HepG2 (cell line): ENCODE results near the gene DLG2. TPM values are rescaled to one million over a fixed set of nuclear protein-coding genes. Genes with fewer than 3 reads are reported as not detected.

Source experiments
- ATAC-seq: fragments of 200-7000 bp; cut with Tn5 transposase; 3 replicates; pipeline ENCODE4 v1.9.1; 2020; ENCODE audit warnings: mild to moderate bottlenecking, moderate library complexity
- BruUV-seq: library from RNA; stranded (reverse); fragments of 400-500 nt; replicated peaks from 2 replicates; lab custom pipeline; 2021; lab: Mats Ljungman, UMichigan
- CTCF ChIA-PET: fragments of 300-600 bp; formaldehyde crosslinking; extraction: SDS; loops from one replicate; lab custom pipeline; 2021; ENCODE audit warnings: low total read pairs, inconsistent platforms, low intra/inter-chr PET ratio; lab: Yijun Ruan, JAX
- POLR2A ChIA-PET: fragments of 350-600 bp; sonication (Branson Sonifier 250); formaldehyde crosslinking; loops from one replicate; lab custom pipeline; 2020; ENCODE audit warnings: antibody characterized with exemption, inconsistent platforms; lab: Yijun Ruan, JAX
- DNase-seq: peaks from one replicate; pipeline ENCODE4 v3.0.0-alpha.2; 2015; ENCODE audit warnings: low spot score
- FAIRE-seq: peaks from 3 replicates; lab custom pipeline; 2011; peaks lifted over from hg19 to GRCh38; lab: Jason Lieb, UNC
- H2AFZ ChIP-seq: one replicate; pipeline ENCODE4 v1.6.1; 2011; ENCODE audit warnings: low read length, inconsistent platforms
- H3K27ac ChIP-seq: fragments of 300-600 bp; 3 replicates; pipeline ENCODE4 v1.8.0; 2011; ENCODE audit warnings: mixed run types, mild to moderate bottlenecking, mixed read lengths, low read length, inconsistent platforms; ENCODE audit not compliant: insufficient read depth; ENCODE audit errors: extremely low read length
- H3K27me3 ChIP-seq, 2 experiments: fragments of 200-600 bp in 1 of 2; 2 replicates in 1 of 2; 3 replicates in 1 of 2; pipeline versions ENCODE4 v1.6.0 to v1.8.0; 2011; ENCODE audit warnings: low read length in 2 of 2, mild to moderate bottlenecking in 2 of 2, moderate library complexity in 2 of 2, inconsistent platforms in 1 of 2; ENCODE audit not compliant: insufficient read depth in 2 of 2, control insufficient read depth in 1 of 2
- H3K36me3 ChIP-seq, 2 experiments: fragments of 200-600 bp in 1 of 2; replicated peaks in 1 of 2; 2 replicates in 1 of 2; 3 replicates in 1 of 2; pipeline versions ENCODE4 v1.5.1 to v1.8.0; 2011; ENCODE audit warnings: low read length in 2 of 2, inconsistent platforms in 1 of 2; ENCODE audit not compliant: insufficient read depth in 2 of 2, control insufficient read depth in 1 of 2
- H3K4me1 ChIP-seq: 2 replicates; pipeline ENCODE4 v1.5.1; 2012; ENCODE audit warnings: low read length, inconsistent platforms; ENCODE audit not compliant: insufficient read depth
- H3K4me2 ChIP-seq: 2 replicates; pipeline ENCODE4 v1.6.0; 2011; ENCODE audit warnings: low read depth, low read length, inconsistent platforms
- H3K4me3 ChIP-seq, 3 experiments: fragments of 200-600 bp in 1 of 3; sonication (generic), shearing (Covaris generic) in 1 of 3; replicated peaks in 1 of 3; 2 replicates each; pipeline ENCODE4 v1.5.1; 2011 to 2016; ENCODE audit warnings: low read length in 3 of 3, inconsistent platforms in 2 of 3, low read depth in 2 of 3, mild to moderate bottlenecking in 2 of 3, control low read depth in 1 of 3, mixed read lengths in 1 of 3; ENCODE audit not compliant: insufficient read depth in 1 of 3
- H3K79me2 ChIP-seq: one replicate; pipeline ENCODE4 v1.6.1; 2011; ENCODE audit warnings: low read length, inconsistent platforms; ENCODE audit not compliant: insufficient read depth
- H3K9ac ChIP-seq: 2 replicates; pipeline ENCODE4 v1.6.0; 2011; ENCODE audit warnings: mild to moderate bottlenecking, low read depth, low read length, inconsistent platforms; ENCODE audit not compliant: insufficient read depth
- H3K9me3 ChIP-seq: 2 replicates; pipeline ENCODE4 v1.5.1; 2012; ENCODE audit warnings: mild to moderate bottlenecking, low read length
- H4K20me1 ChIP-seq: 2 replicates; pipeline ENCODE4 v1.6.0; 2011; ENCODE audit warnings: inconsistent platforms, mild to moderate bottlenecking, low read length, moderate library complexity; ENCODE audit not compliant: insufficient read depth
- ELK4 ChIP-seq: sonication (generic); formaldehyde crosslinking; IDR thresholded peaks from 2 replicates; pipeline ENCODE4 v1.9.0; 2021; ENCODE audit warnings: missing genetic modification reagents, borderline replicate concordance
- KLF16 ChIP-seq, 2 experiments: sonication (generic) in 1 of 2; formaldehyde crosslinking in 1 of 2; IDR thresholded peaks; 2 replicates each; pipeline versions ENCODE4 v1.6.1 to v1.8.0; 2016 to 2023; ENCODE audit warnings: missing genetic modification reagents in 2 of 2, missing compliant biosample characterization in 1 of 2
- NCOA5 ChIP-seq: sonication (generic); formaldehyde crosslinking; IDR thresholded peaks from 2 replicates; pipeline ENCODE4 v1.4.0; 2020; ENCODE audit warnings: missing genetic modification reagents
- ONECUT2 ChIP-seq: sonication (generic); formaldehyde crosslinking; IDR thresholded peaks from 2 replicates; pipeline ENCODE4 v1.4.0; 2020; ENCODE audit warnings: missing genetic modification reagents
- PPARG ChIP-seq: conservative IDR thresholded peaks from 2 replicates; pipeline ENCODE4 v1.6.1; 2016; ENCODE audit warnings: missing biosample characterization, missing genetic modification reagents
- TOPORS ChIP-seq: sonication (generic); formaldehyde crosslinking; IDR thresholded peaks from 2 replicates; pipeline ENCODE4 v1.8.0; 2023; ENCODE audit warnings: mild to moderate bottlenecking, missing genetic modification reagents
- ZC3H13 ChIP-seq: sonication (generic); formaldehyde crosslinking; IDR thresholded peaks from 2 replicates; pipeline ENCODE4 v1.8.1; 2023; ENCODE audit warnings: mild to moderate bottlenecking, missing genetic modification reagents, moderate library complexity
- ZNF446 ChIP-seq: sonication (generic); formaldehyde crosslinking; IDR thresholded peaks from 2 replicates; pipeline ENCODE4 v1.5.0; 2020; ENCODE audit warnings: mild to moderate bottlenecking, missing genetic modification reagents
- ZNF678 ChIP-seq: sonication (generic); formaldehyde crosslinking; IDR thresholded peaks from 2 replicates; pipeline ENCODE4 v1.4.0; 2020; ENCODE audit warnings: mild to moderate bottlenecking, missing genetic modification reagents
- ZNF709 ChIP-seq: sonication (generic); formaldehyde crosslinking; IDR thresholded peaks from 2 replicates; pipeline ENCODE4 v1.5.0; 2020; ENCODE audit warnings: mild to moderate bottlenecking, missing genetic modification reagents
- WGBS: methylation state at CpG from one replicate; pipeline ENCODE4 v1.1.6; 2017; ENCODE audit warnings: low lambda C conversion rate; 5-methylcytosine and 5-hydroxymethylcytosine counted together
- in situ Hi-C: cut with HindIII; loops from 2 replicates; pipeline ENCODE4 v1.10.0; 2017; ENCODE audit warnings: low pct_unique_long_range_greater_than_20kb; ENCODE audit not compliant: extremely low pct_ligation_motif_present
- intact Hi-C: fragments of 100-400 bp; cut with micrococcal nuclease; formaldehyde crosslinking; loops from one replicate; pipeline ENCODE4 v1.10.0; 2022; ENCODE audit not compliant: unreplicated experiment
- polyA plus RNA-seq, 8 experiments: library from polyadenylated mRNA; depleted of rRNA in 3 of 8; stranded (reverse) in 7 of 8; unstranded in 1 of 8; fragments of >200 nt; fragmentation: Illumina TruSeq in 4 of 8; extraction: Trizol in 4 of 8; gene quantifications; 2 replicates each; pipeline versions ENCODE4 v1.2.1 to v1.2.3, GENCODE V29; 2011 to 2016; ENCODE audit warnings: low read depth in 4 of 8, missing spikeins in 1 of 8, mixed read lengths in 1 of 8; ENCODE audit not compliant: insufficient read depth in 1 of 8
- total RNA-seq, 5 experiments: library from RNA; depleted of rRNA; stranded (reverse); fragments of >200 nt; fragmentation: Illumina TruSeq; extraction: Trizol; gene quantifications; 2 replicates each; pipeline ENCODE4 v1.2.3, GENCODE V29; 2016; ENCODE audit warnings: low read depth in 1 of 5

Gene DLG2
- total and polyA plus RNA-seq, 2 of the 13 experiments (the other 11 are each of a cell fraction or from before 2014, with no cell fraction given): 0.46 to 1.0 TPM

DNA sequence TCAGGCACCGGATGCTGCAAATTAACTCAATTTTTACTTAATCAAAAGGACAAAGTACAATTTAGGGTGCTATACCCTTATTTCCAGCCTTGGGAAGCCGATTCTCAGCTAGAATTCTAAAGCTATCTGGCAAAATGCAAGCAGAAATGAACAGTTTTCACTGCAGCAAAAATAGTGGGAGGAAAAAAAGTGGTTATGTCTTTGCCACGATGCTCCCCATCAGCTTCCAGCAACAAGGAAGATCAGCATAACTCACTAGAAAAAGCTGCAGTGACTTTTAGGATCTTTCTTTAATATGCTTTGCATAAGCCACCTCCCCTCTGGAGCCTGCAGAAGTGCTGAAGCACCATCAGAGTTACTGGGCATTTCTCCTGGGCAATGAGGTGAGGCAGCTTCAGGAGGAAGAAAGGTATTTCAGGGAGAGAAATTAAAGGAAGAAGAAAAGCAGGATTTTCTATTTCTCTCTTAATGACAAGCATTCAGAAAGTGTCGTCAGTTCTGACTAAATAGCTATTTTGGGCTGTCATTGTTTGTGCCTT lies 702.9 kb downstream of the DLG2 start (continued):
- no peak for TF ChIP-seq ELK4 (CRISPR knock-in tag)
- TF ChIP-seq, all 625 proteins: peak for 0

DNA sequence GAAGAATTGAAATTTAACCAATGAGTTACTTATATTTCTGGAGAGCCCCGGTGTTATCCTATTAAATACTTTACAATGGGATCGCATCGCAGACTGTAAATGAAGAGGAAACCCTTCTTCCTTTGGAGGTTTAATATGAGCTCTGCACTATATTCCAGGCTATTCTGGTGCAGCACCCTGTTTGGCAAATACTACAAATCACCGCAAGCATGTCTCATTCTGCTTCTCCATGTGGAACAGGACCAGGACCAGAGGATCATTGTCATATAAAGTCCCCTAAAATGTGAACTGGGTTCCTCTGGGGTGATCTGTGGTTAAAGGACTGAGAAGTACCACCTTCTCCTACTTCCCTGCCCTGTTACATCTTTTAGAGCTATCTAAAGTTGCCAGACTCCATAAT lies 703.7 kb downstream of the DLG2 start:
- no peak for ATAC-seq
- H3K79me2 ChIP-seq: no peaks in the 10 kb centered on the region
- no TSS peak for BruUV-seq
- intact Hi-C loops: no loop called here
- TF ChIP-seq PPARG (CRISPR knock-in tag): no peak
- no peak for TF ChIP-seq KLF16 (CRISPR knock-in tag; IDR thresholded peaks at IDR 0.05)
- TF ChIP-seq ZNF446 (CRISPR knock-in tag): no peak
- no peak for TF ChIP-seq ONECUT2 (CRISPR knock-in tag)
- no peak for TF ChIP-seq ZNF678 (CRISPR knock-in tag)
- no peak for TF ChIP-seq NCOA5 (CRISPR knock-in tag)
- no peak for TF ChIP-seq ZNF709 (CRISPR knock-in tag)
- no peak for TF ChIP-seq TOPORS (CRISPR knock-in tag)
- TF ChIP-seq ZC3H13 (CRISPR knock-in tag): no peak
- in situ Hi-C loops: no loop called here
- ChIA-PET CTCF (no interaction called here), POLR2A (no interaction called here)
- no peak for DNase-seq
- H3K36me3 ChIP-seq: no peaks in the 10 kb centered on the region
- H3K27ac ChIP-seq: no peak overlapping the region
- H3K4me3 ChIP-seq: no peak overlapping the region
- no peak for FAIRE-seq
- no peaks in the 10 kb centered on the region for H3K9me3 ChIP-seq
- no peaks in the 10 kb centered on the region; a peak in 1 of 5 replicates for H3K27me3 ChIP-seq
- WGBS: 41% methylated on average over 4 of the region's 4 CpGs
- no peak overlapping the region for H3K9ac ChIP-seq
- H3K4me2 ChIP-seq: no peak overlapping the region
- no peaks in the 10 kb centered on the region for H3K4me1 ChIP-seq
- H2AFZ ChIP-seq: no peak overlapping the region
- no peaks in the 10 kb centered on the region for H4K20me1 ChIP-seq
